ENCODE results near the gene MAP4K4.
"Not testable (repeated sequence)": the region's sequence is repeated elsewhere in the genome, so short reads cannot be mapped to it uniquely, and the experiment has no call there.

MAP4K4 gene

GRCh38 chr2:101766871-101767739, 69.6 kb downstream of the MAP4K4 start:
- Histone ChIP-seq H3K4me3 (peak overlapping the region in 1 of 2 donors; percentile 15), H3K27me3 (no peaks in the 10 kb centered on the region), H3K36me3 (no peaks in the 10 kb centered on the region), H3K27ac (peak overlapping the region; percentile 51), H3K4me1 (peaks cover 0 to 94% (median 71%) of the 10 kb centered on the region in 4 donors), H3K9me3 (no peaks in the 10 kb centered on the region)
- intact Hi-C loops (cut with DNase I; ENCODE audit: low total_unique reads): no loop called here
- no peak for TF ChIP-seq CTCF (IDR thresholded peaks at IDR 0.05)
- DNase-seq: no peak

GRCh38 chr2:101768556-101769220, 71.2 kb downstream of the MAP4K4 start:
- H3K9me3 ChIP-seq: no peaks in the 10 kb centered on the region

GRCh38 chr2:101769726-101770125, 72.2 kb downstream of the MAP4K4 start:
- H3K4me3 ChIP-seq; DNase-seq; H3K36me3 ChIP-seq; H3K9me3 ChIP-seq; H3K27ac ChIP-seq; H3K27me3 ChIP-seq; intact Hi-C loops (cut with DNase I; ENCODE audit: low total_unique reads): not testable (repeated sequence)
- H3K4me1 ChIP-seq: peaks cover 0 to 84% (median 48%) of the 10 kb centered on the region in 4 donors

More at GRCh38 chr2:101768556-101769220, 71.2 kb downstream of the MAP4K4 start:
- intact Hi-C loops (cut with DNase I; ENCODE audit: low total_unique reads): no loop called here
- no peak overlapping the region for H3K4me3 ChIP-seq
- no peaks in the 10 kb centered on the region for H3K27me3 ChIP-seq
- no peaks in the 10 kb centered on the region for H3K36me3 ChIP-seq
- peaks cover 0 to 90% (median 58%) of the 10 kb centered on the region in 4 donors for H3K4me1 ChIP-seq
- peak overlapping the region in 1 of 2 donors; percentile 20 for H3K27ac ChIP-seq
- no peak for DNase-seq
- TF ChIP-seq CTCF (IDR thresholded peaks at IDR 0.05): no peak

- Histone ChIP-seq H3K9me3 (no peaks in the 10 kb centered on the region), H3K27me3 (no peaks in the 10 kb centered on the region), H3K27ac (no peak overlapping the region), H3K4me1 (peaks cover 0 to 84% (median 46%) of the 10 kb centered on the region in 4 donors), H3K4me3 (no peak overlapping the region), H3K36me3 (no peaks in the 10 kb centered on the region)
- no peak for TF ChIP-seq CTCF (IDR thresholded peaks at IDR 0.05)
- intact Hi-C loops (cut with DNase I; ENCODE audit: low total_unique reads): no loop called here
- DNase-seq: no peak
Observed at GRCh38 chr2:101770726-101771125, 73.2 kb downstream of the MAP4K4 start.

GRCh38 chr2:101771227-101771902, 73.9 kb downstream of the MAP4K4 start:
- no peak for TF ChIP-seq CTCF (IDR thresholded peaks at IDR 0.05)
- Histone ChIP-seq H3K36me3 (no peaks in the 10 kb centered on the region), H3K9me3 (no peaks in the 10 kb centered on the region), H3K27ac (no peak overlapping the region), H3K4me3 (no peak overlapping the region), H3K27me3 (no peaks in the 10 kb centered on the region), H3K4me1 (peaks cover 0 to 84% (median 43%) of the 10 kb centered on the region in 4 donors)
- intact Hi-C loops (cut with DNase I; ENCODE audit: low total_unique reads): no loop called here
- no peak for DNase-seq
